GOT3 (cell line): ENCODE measurements around the gene SLC47A1.
"Not testable (repeated sequence)": the region's sequence is repeated elsewhere in the genome, so short reads cannot be mapped to it uniquely, and the experiment has no call there.

Experiments used
- DNase-seq: peaks from one replicate; lab custom pipeline; 2025; ENCODE audit warnings: mixed read lengths; lab: John Stamatoyannopoulos, UW

Gene SLC47A1

GRCh38 chr17:19555746-19556145, 22.1 kb downstream of the SLC47A1 start:
- no peak for DNase-seq

- DNase-seq = no peak
Measured at GRCh38 chr17:19558946-19559345, 25.3 kb downstream of the SLC47A1 start.

GRCh38 chr17:19561697-19562318, 28.2 kb downstream of the SLC47A1 start:
- DNase-seq = no peak

GRCh38 chr17:19565817-19566575, 32.3 kb downstream of the SLC47A1 start:
- no peak for DNase-seq

- no peak for DNase-seq
Measured at GRCh38 chr17:19567216-19568015, 33.8 kb downstream of the SLC47A1 start.

GRCh38 chr17:19568016-19568350, 34.3 kb downstream of the SLC47A1 start:
- no peak for DNase-seq

GRCh38 chr17:19569785-19570543, 36.3 kb downstream of the SLC47A1 start:
- DNase-seq = no peak

- DNase-seq = no peak
Measured at GRCh38 chr17:19570544-19571062, 36.9 kb downstream of the SLC47A1 start.

GRCh38 chr17:19573075-19573474, 39.4 kb downstream of the SLC47A1 start:
- no peak for DNase-seq

GRCh38 chr17:19574956-19575355, 41.3 kb downstream of the SLC47A1 start:
- no peak for DNase-seq

GRCh38 chr17:19578545-19578944, 44.9 kb downstream of the SLC47A1 start:
- no peak for DNase-seq

- no peak for DNase-seq
Measured at GRCh38 chr17:19579192-19579761, 45.6 kb downstream of the SLC47A1 start.

- no peak for DNase-seq
Measured at GRCh38 chr17:19579867-19580565, 46.4 kb downstream of the SLC47A1 start.

- not testable (repeated sequence) for DNase-seq
Measured at GRCh38 chr17:19580566-19580920, 46.9 kb downstream of the SLC47A1 start.

GRCh38 chr17:19582152-19582551, 48.5 kb downstream of the SLC47A1 start:
- not testable (repeated sequence) for DNase-seq

GRCh38 chr17:19583871-19584270, 50.2 kb downstream of the SLC47A1 start:
- DNase-seq = no peak

- DNase-seq = no peak
Measured at GRCh38 chr17:19590451-19590850, 56.8 kb downstream of the SLC47A1 start.

- no peak for DNase-seq
Measured at GRCh38 chr17:19590912-19591551, 57.4 kb downstream of the SLC47A1 start.

- DNase-seq = no peak
Measured at GRCh38 chr17:19592316-19592715, 58.7 kb downstream of the SLC47A1 start.

- DNase-seq = no peak
Measured at GRCh38 chr17:19596869-19597268, 63.2 kb downstream of the SLC47A1 start.

GRCh38 chr17:19610311-19610710, 76.7 kb downstream of the SLC47A1 start:
- DNase-seq = no peak
